NCI-H748 (cell line): ENCODE measurements around the gene RBM45.
A peak's percentile ranks its signal among the peaks of the same experiment; 100 is the strongest.
"Not testable (repeated sequence)": the region's sequence is repeated elsewhere in the genome, so short reads cannot be mapped to it uniquely, and the experiment has no call there.

Source experiments
- DNase-seq: peaks from one replicate; lab custom pipeline; 2025; ENCODE audit not compliant: unreplicated experiment; lab: John Stamatoyannopoulos, UW

RBM45 gene

GRCh38 chr2:178112202-178113152, at the start of gene RBM45:
Gene RBM45, plus strand, starts transcription at chr2:178112437. Its CDS starts 110 bp downstream, at chr2:178112547.
- DNase-seq: peak; percentile 97

- no peak for DNase-seq
These were observed 45.9 kb upstream of the RBM45 start for GRCh38 chr2:178066324-178066723.

- no peak for DNase-seq
These were observed 45.2 kb upstream of the RBM45 start for GRCh38 chr2:178066890-178067669.

GRCh38 chr2:178068823-178069454, 43.3 kb upstream of the RBM45 start:
- DNase-seq: no peak

- peak; percentile 20 for DNase-seq
These were observed 42.7 kb upstream of the RBM45 start for GRCh38 chr2:178069551-178069950.

GRCh38 chr2:178070824-178071223, 41.4 kb upstream of the RBM45 start:
- no peak for DNase-seq

- DNase-seq: no peak
These were observed 40.2 kb upstream of the RBM45 start for GRCh38 chr2:178072000-178072382.

GRCh38 chr2:178072383-178073301, 39.6 kb upstream of the RBM45 start, which contains the start of gene PDE11A:
Gene PDE11A, minus strand, starts transcription at chr2:178072777. Its CDS starts 340 bp downstream, at chr2:178072437.
- DNase-seq: peak; percentile 94

GRCh38 chr2:178074123-178075005, 37.9 kb upstream of the RBM45 start:
- DNase-seq: no peak

GRCh38 chr2:178075006-178075326, 37.3 kb upstream of the RBM45 start:
- DNase-seq: no peak

- DNase-seq: no peak
These were observed 36.1 kb upstream of the RBM45 start for GRCh38 chr2:178076130-178076529.

- not testable (repeated sequence) for DNase-seq
These were observed 33.0 kb upstream of the RBM45 start for GRCh38 chr2:178079279-178079678.

GRCh38 chr2:178082408-178083045, 29.7 kb upstream of the RBM45 start:
- DNase-seq: no peak

GRCh38 chr2:178084273-178084672, 28.0 kb upstream of the RBM45 start:
- no peak for DNase-seq

- DNase-seq: no peak
These were observed 23.4 kb upstream of the RBM45 start for GRCh38 chr2:178088774-178089270.

- no peak for DNase-seq
These were observed 18.8 kb upstream of the RBM45 start for GRCh38 chr2:178093471-178093870.

- no peak for DNase-seq
These were observed 10.7 kb upstream of the RBM45 start for GRCh38 chr2:178101321-178102079.

GRCh38 chr2:178105566-178105965, 6.7 kb upstream of the RBM45 start:
- no peak for DNase-seq
